Endothelial cell of umbilical vein (primary cell): ENCODE results near the gene RFESD. TPM values are rescaled to one million over a fixed set of nuclear protein-coding genes. Genes with fewer than 3 reads are reported as not detected.

Experiments used
- BruUV-seq: library from RNA; stranded (reverse); fragments of 400-500 nt; replicated peaks from 2 replicates; lab custom pipeline; 2021; lab: Mats Ljungman, UMichigan
- CTCF ChIA-PET: fragments of 300-600, 350-600 bp; sonication (Branson Sonifier 250); formaldehyde crosslinking; loops from one replicate; lab custom pipeline; 2021; ENCODE audit warnings: antibody characterized with exemption, inconsistent platforms; lab: Charles Lee
- POLR2A ChIA-PET: fragments of 300-600, 350-600 bp; sonication (Branson Sonifier 250); formaldehyde crosslinking; loops from one replicate; lab custom pipeline; 2021; ENCODE audit warnings: antibody characterized with exemption, inconsistent platforms; lab: Charles Lee
- DNase-seq: peaks from one replicate; pipeline ENCODE4 v3.0.0-alpha.2; 2011; ENCODE audit warnings: low read depth, low spot score
- FAIRE-seq: peaks from 2 replicates; lab custom pipeline; 2011; peaks lifted over from hg19 to GRCh38; lab: Jason Lieb, UNC
- H2AFZ ChIP-seq: 2 replicates; pipeline ENCODE4 v1.6.0; 2012; ENCODE audit warnings: low read depth, low read length, control low read depth, inconsistent platforms
- H3K27ac ChIP-seq: 2 replicates; pipeline ENCODE4 v1.5.1; 2011; ENCODE audit warnings: low read depth, mild to moderate bottlenecking, control low read depth, low read length, moderate library complexity; ENCODE audit not compliant: insufficient read depth
- H3K27me3 ChIP-seq, 2 experiments: 2 replicates each; pipeline versions ENCODE4 v1.6.0 to v1.6.1; 2011; ENCODE audit warnings: low read length in 2 of 2, mixed read lengths in 1 of 2; ENCODE audit not compliant: control insufficient read depth in 2 of 2, insufficient read depth in 2 of 2
- H3K36me3 ChIP-seq, 2 experiments: 2 replicates in 1 of 2; 3 replicates in 1 of 2; pipeline ENCODE4 v1.5.1; 2011; ENCODE audit warnings: low read length in 2 of 2, mild to moderate bottlenecking in 1 of 2, moderate library complexity in 1 of 2; ENCODE audit not compliant: control insufficient read depth in 2 of 2, insufficient read depth in 2 of 2; ENCODE audit errors: extremely low read depth in 1 of 2
- H3K4me1 ChIP-seq: 3 replicates; pipeline ENCODE4 v1.5.1; 2011; ENCODE audit warnings: mild to moderate bottlenecking, low read length; ENCODE audit not compliant: control insufficient read depth, insufficient read depth; ENCODE audit errors: extremely low read depth
- H3K4me2 ChIP-seq: 2 replicates; pipeline ENCODE4 v1.6.1; 2011; ENCODE audit warnings: low read length, control low read depth, mixed read lengths; ENCODE audit not compliant: insufficient read depth
- H3K4me3 ChIP-seq, 3 experiments: fragments of 200-600 bp in 1 of 3; sonication (generic), shearing (Covaris generic) in 1 of 3; replicated peaks in 1 of 3; 2 replicates each; pipeline ENCODE4 v1.5.1; 2011 to 2016; ENCODE audit warnings: control low read depth in 3 of 3, low read length in 3 of 3, mild to moderate bottlenecking in 2 of 3, inconsistent platforms in 1 of 3, low read depth in 1 of 3, moderate library complexity in 1 of 3; ENCODE audit not compliant: insufficient read depth in 1 of 3
- H3K79me2 ChIP-seq: 2 replicates; pipeline ENCODE4 v1.6.0; 2012; ENCODE audit warnings: low read length, inconsistent platforms; ENCODE audit not compliant: control insufficient read depth, insufficient read depth
- H3K9ac ChIP-seq: replicated peaks from 2 replicates; pipeline ENCODE3; 2011; ENCODE audit warnings: low read length, control low read depth; ENCODE audit not compliant: insufficient read depth; ENCODE audit errors: extremely low read depth
- H3K9me1 ChIP-seq: replicated peaks from 3 replicates; pipeline ENCODE4 v1.6.0; 2011; ENCODE audit warnings: mild to moderate bottlenecking, low read length; ENCODE audit not compliant: control insufficient read depth, insufficient read depth; ENCODE audit errors: extremely low read depth
- H3K9me3 ChIP-seq: replicated peaks from 2 replicates; pipeline ENCODE4 v1.5.1; 2012; ENCODE audit warnings: low read length, inconsistent platforms; ENCODE audit not compliant: control insufficient read depth, insufficient read depth
- H4K20me1 ChIP-seq: replicated peaks from 2 replicates; pipeline ENCODE3; 2011; ENCODE audit warnings: mild to moderate bottlenecking, low read length; ENCODE audit not compliant: control insufficient read depth, insufficient read depth; ENCODE audit errors: extremely low read depth
- CTCF ChIP-seq, 2 donors: IDR thresholded peaks; 1 replicate in 1 of 2; 2 replicates in 1 of 2; pipeline ENCODE4 v1.5.1; 2011; ENCODE audit warnings: low read length in 2 of 2, mild to moderate bottlenecking in 2 of 2, moderate library complexity in 2 of 2, control low read depth in 1 of 2, inconsistent platforms in 1 of 2, low read depth in 1 of 2; ENCODE audit not compliant: insufficient read depth in 1 of 2; ENCODE audit errors: extremely low read depth in 1 of 2
- EZH2 ChIP-seq: IDR thresholded peaks from 2 replicates; pipeline ENCODE4 v1.6.1; 2012; ENCODE audit warnings: borderline replicate concordance, low read depth, mild to moderate bottlenecking, moderate library complexity, low read length, inconsistent platforms; ENCODE audit not compliant: severe bottlenecking
- FOS ChIP-seq: IDR thresholded peaks from 2 replicates; pipeline ENCODE4 v1.6.1; 2011; ENCODE audit warnings: mild to moderate bottlenecking, low read length, moderate library complexity, borderline replicate concordance; ENCODE audit not compliant: insufficient read depth
- GATA2 ChIP-seq: IDR thresholded peaks from 2 replicates; pipeline ENCODE4 v1.7.0; 2011; ENCODE audit warnings: low read depth, mild to moderate bottlenecking, moderate library complexity, mixed read lengths, low read length; ENCODE audit not compliant: insufficient read length, insufficient read depth
- JUN ChIP-seq: IDR thresholded peaks from 2 replicates; pipeline ENCODE4 v1.6.1; 2011; ENCODE audit warnings: borderline replicate concordance, low read depth; ENCODE audit not compliant: insufficient read length, insufficient read depth
- MAX ChIP-seq: IDR thresholded peaks from 2 replicates; pipeline ENCODE4 v1.6.1; 2011; ENCODE audit not compliant: insufficient read depth, insufficient read length
- MYC ChIP-seq: IDR thresholded peaks from one replicate; pipeline ENCODE4 v1.6.1; 2011; ENCODE audit warnings: mild to moderate bottlenecking, low read depth, low read length
- POLR2A ChIP-seq: IDR thresholded peaks from 2 replicates; pipeline ENCODE4 v1.6.1; 2012; ENCODE audit warnings: low read depth, mild to moderate bottlenecking, control low read depth, low read length
- POLR2AphosphoS5 ChIP-seq: IDR thresholded peaks from 2 replicates; pipeline ENCODE4 v1.6.1; 2012; ENCODE audit warnings: low read depth, mild to moderate bottlenecking, control low read depth, low read length, moderate library complexity; ENCODE audit not compliant: insufficient read depth
- dilution Hi-C: fragments of 300-500 bp; cut with MboI; formaldehyde crosslinking; loops from one replicate; pipeline ENCODE4 v1.15.0; 2019; ENCODE audit warnings: low sequenced_read_pairs; ENCODE audit not compliant: extremely low pct_ligation_motif_present
- intact Hi-C: fragments of 100-400 bp; cut with micrococcal nuclease; formaldehyde crosslinking; loops from one replicate; pipeline ENCODE4 v1.10.0; 2022
- polyA plus RNA-seq, 4 experiments: library from polyadenylated mRNA; depleted of rRNA in 3 of 4; stranded (reverse) in 3 of 4; unstranded in 1 of 4; fragments of >200 nt; gene quantifications; 2 replicates each; pipeline versions ENCODE4 v1.2.1 to v1.2.3, GENCODE V29; 2011 to 2012; ENCODE audit warnings: missing spikeins in 1 of 4
- total RNA-seq: library from RNA; stranded (reverse); gene quantifications from 2 replicates; pipeline ENCODE4 v1.2.3, GENCODE V29; 2021

RFESD gene
- total and polyA plus RNA-seq, 2 donors (not counting 3 experiments of a cell fraction or from before 2014, with no cell fraction given), result 0.88 to 2.0 TPM

- no peaks in the 10 kb centered on the region for H3K27me3 ChIP-seq
- H3K9ac ChIP-seq, result no peak overlapping the region
- TF ChIP-seq GATA2, result no peak
- no peak for TF ChIP-seq POLR2AphosphoS5
- TF ChIP-seq MAX, result no peak
- TF ChIP-seq POLR2A, result no peak
- no peak for TF ChIP-seq MYC
- H2AFZ ChIP-seq, result no peak overlapping the region
- dilution Hi-C loops (no loop called here), intact Hi-C loops (no loop called here)
- H3K9me3 ChIP-seq, result no peaks in the 10 kb centered on the region
- H3K36me3 ChIP-seq, result no peaks in the 10 kb centered on the region
- CTCF ChIA-PET, result no interaction called here
- DNase-seq (no peak), FAIRE-seq (no peak)
- H3K4me2 ChIP-seq, result no peak overlapping the region
- H3K27ac ChIP-seq, result no peak overlapping the region
- POLR2A ChIA-PET, result no interaction called here
- no peaks in the 10 kb centered on the region for H4K20me1 ChIP-seq
- no peak overlapping the region for H3K4me3 ChIP-seq
- no peaks in the 10 kb centered on the region for H3K4me1 ChIP-seq
- no TSS peak for BruUV-seq
- no peaks in the 10 kb centered on the region for H3K79me2 ChIP-seq
- no peaks in the 10 kb centered on the region for H3K9me1 ChIP-seq
These were observed 40.2 kb upstream of the RFESD start for GRCh38 chr5:95606419-95606818.

- no peaks in the 10 kb centered on the region for H3K4me1 ChIP-seq
- no peaks in the 10 kb centered on the region for H3K9me1 ChIP-seq
- intact Hi-C loops (no loop called here), dilution Hi-C loops (no loop called here)
- CTCF ChIA-PET, result no interaction called here
- no TSS peak for BruUV-seq
- no peaks in the 10 kb centered on the region for H3K9me3 ChIP-seq
- FAIRE-seq, result no peak
- no peaks in the 10 kb centered on the region for H3K27me3 ChIP-seq
- TF ChIP-seq EZH2, result no peak
- no peak for TF ChIP-seq FOS
- no peak for TF ChIP-seq MYC
- no peak for TF ChIP-seq POLR2AphosphoS5
- no peak for TF ChIP-seq JUN
- TF ChIP-seq MAX, result no peak
- no peak for TF ChIP-seq POLR2A
- TF ChIP-seq CTCF (IDR thresholded peaks at IDR 0.05; ENCODE audit: extremely low read depth in 1 of 2, insufficient read depth in 1 of 2, low read depth in 1 of 2, low read length in 2 of 2), result no peak
- TF ChIP-seq GATA2, result no peak
- no peaks in the 10 kb centered on the region for H3K36me3 ChIP-seq
- POLR2A ChIA-PET, result no interaction called here
- H2AFZ ChIP-seq, result no peak overlapping the region
- H3K79me2 ChIP-seq, result no peaks in the 10 kb centered on the region
- no peak overlapping the region for H3K9ac ChIP-seq
- no peaks in the 10 kb centered on the region for H4K20me1 ChIP-seq
- H3K4me2 ChIP-seq, result no peak overlapping the region
- no peak for DNase-seq
- no peak overlapping the region for H3K4me3 ChIP-seq
- H3K27ac ChIP-seq, result no peak overlapping the region
These were observed 36.9 kb upstream of the RFESD start for GRCh38 chr5:95609711-95610110.
